Body of pancreas (tissue), 4 donors: ENCODE data around the gene GRIK4. TPM values are rescaled to one million over a fixed set of nuclear protein-coding genes. Genes with fewer than 3 reads are reported as not detected.
A peak's percentile ranks its signal among the peaks of the same experiment; 100 is the strongest.

Experiments
- ATAC-seq: fragments of 150-250 bp; one replicate; pipeline ENCODE4 v1.9.1; 2016
- DNase-seq, 4 donors: peaks; one replicate each; pipeline ENCODE4 v3.0.0-alpha.2; 2019
- H3K27ac ChIP-seq, 4 donors: fragments of 200-600 bp; sonication (generic); 1 replicate in 3 of 4; 2 replicates in 1 of 4; pipeline versions ENCODE4 v1.5.1 to v1.6.1; 2016 to 2019; ENCODE audit warnings: mild to moderate bottlenecking in 1 of 4, mixed read lengths in 1 of 4, moderate library complexity in 1 of 4
- H3K27me3 ChIP-seq, 2 donors: fragments of 200-600 bp; sonication (generic); one replicate each; pipeline ENCODE4 v1.6.0; 2016; ENCODE audit warnings: mild to moderate bottlenecking in 1 of 2
- H3K36me3 ChIP-seq, 2 donors: fragments of 200-600 bp; sonication (generic); replicated peaks in 1 of 2; 2 replicates each; pipeline ENCODE4 v1.5.1; 2016; ENCODE audit warnings: low read depth in 2 of 2; ENCODE audit not compliant: insufficient read depth in 1 of 2
- H3K4me1 ChIP-seq: fragments of 200-600 bp; sonication (generic); one replicate; pipeline ENCODE4 v1.6.0; 2016
- H3K4me3 ChIP-seq, 2 donors: fragments of 200-600 bp; sonication (generic); 1 replicate in 1 of 2; 2 replicates in 1 of 2; pipeline ENCODE4 v1.5.1; 2016 to 2019
- H3K9me3 ChIP-seq, 3 donors: fragments of 200-600 bp; sonication (generic); 1 replicate in 2 of 3; 2 replicates in 1 of 3; pipeline ENCODE4 v1.5.1; 2016
- POLR2A ChIP-seq, 3 donors: fragments of 450-650 bp; IDR thresholded peaks; one replicate each; pipeline ENCODE4 v1.6.1; 2016; ENCODE audit warnings: antibody characterized with exemption in 3 of 3, mild to moderate bottlenecking in 2 of 3
- WGBS, 2 donors: methylation state at CpG; one replicate each; pipeline ENCODE4 v1.1.5; 2017; 5-methylcytosine and 5-hydroxymethylcytosine counted together
- intact Hi-C: fragments of 100-400 bp; cut with DNase I; formaldehyde crosslinking; loops from one replicate; pipeline ENCODE4 v1.15.1; 2023
- total RNA-seq, 2 donors: library from RNA; depleted of rRNA; stranded (reverse); fragments of >200 nt; gene quantifications; one replicate each; pipeline ENCODE4 v1.1.0, GENCODE V29; 2016
- TF ChIP-seq, protein P1 (sequence below), 7 experiments: fragments of 450-650 bp in 4 of 7; fragments of 200-600 bp in 3 of 7; sonication (generic) in 3 of 7; IDR thresholded peaks; one replicate each; pipeline ENCODE4 v1.5.1; 2016 to 2019; ENCODE audit warnings: antibody characterized with exemption in 7 of 7

Gene GRIK4
- total RNA-seq, 2 donors from 2014 or later, result not detected

DNA sequence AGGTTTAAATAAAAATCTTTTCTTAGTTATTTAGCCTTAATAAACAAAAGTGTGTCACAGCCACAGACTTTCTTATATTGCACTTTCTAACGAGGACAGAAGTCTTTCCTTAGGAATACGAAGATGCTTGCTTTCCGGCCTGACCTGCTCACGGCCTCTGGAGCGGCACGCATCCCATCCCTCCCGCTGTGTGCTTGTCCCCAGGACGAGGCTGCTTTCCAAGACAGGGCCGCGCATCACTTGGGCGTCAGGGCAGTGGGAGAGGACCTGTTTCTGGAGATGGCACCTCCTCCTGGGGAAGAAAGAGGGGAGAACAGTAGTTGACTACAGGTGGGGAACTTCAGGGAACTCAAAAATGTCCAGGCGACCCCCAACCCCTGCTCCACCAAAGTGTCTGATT is 26.4 kb downstream of the GRIK4 start:
- H3K27ac ChIP-seq, result no peak overlapping the region
- H3K27me3 ChIP-seq, result no peaks in the 10 kb centered on the region
- intact Hi-C loops, result no loop called here
- no peaks in the 10 kb centered on the region for H3K9me3 ChIP-seq
- no peak for TF ChIP-seq POLR2A (IDR thresholded peaks at IDR 0.05)
- TF ChIP-seq, protein P1, sequence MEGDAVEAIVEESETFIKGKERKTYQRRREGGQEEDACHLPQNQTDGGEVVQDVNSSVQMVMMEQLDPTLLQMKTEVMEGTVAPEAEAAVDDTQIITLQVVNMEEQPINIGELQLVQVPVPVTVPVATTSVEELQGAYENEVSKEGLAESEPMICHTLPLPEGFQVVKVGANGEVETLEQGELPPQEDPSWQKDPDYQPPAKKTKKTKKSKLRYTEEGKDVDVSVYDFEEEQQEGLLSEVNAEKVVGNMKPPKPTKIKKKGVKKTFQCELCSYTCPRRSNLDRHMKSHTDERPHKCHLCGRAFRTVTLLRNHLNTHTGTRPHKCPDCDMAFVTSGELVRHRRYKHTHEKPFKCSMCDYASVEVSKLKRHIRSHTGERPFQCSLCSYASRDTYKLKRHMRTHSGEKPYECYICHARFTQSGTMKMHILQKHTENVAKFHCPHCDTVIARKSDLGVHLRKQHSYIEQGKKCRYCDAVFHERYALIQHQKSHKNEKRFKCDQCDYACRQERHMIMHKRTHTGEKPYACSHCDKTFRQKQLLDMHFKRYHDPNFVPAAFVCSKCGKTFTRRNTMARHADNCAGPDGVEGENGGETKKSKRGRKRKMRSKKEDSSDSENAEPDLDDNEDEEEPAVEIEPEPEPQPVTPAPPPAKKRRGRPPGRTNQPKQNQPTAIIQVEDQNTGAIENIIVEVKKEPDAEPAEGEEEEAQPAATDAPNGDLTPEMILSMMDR (IDR thresholded peaks at IDR 0.05), result no peak
- 86 to 91% methylated on average over 12 of the region's 12 CpGs for WGBS, 2 donors
- DNase-seq (no peak), ATAC-seq (no peak)
- H3K36me3 ChIP-seq, result no peaks in the 10 kb centered on the region
- H3K4me3 ChIP-seq, result no peak overlapping the region
- H3K4me1 ChIP-seq, result no peaks in the 10 kb centered on the region

- 76 to 85% methylated on average over 2 of the region's 2 CpGs for WGBS, 2 donors
- TF ChIP-seq POLR2A (IDR thresholded peaks at IDR 0.05), result no peak
- TF ChIP-seq, protein P1 (IDR thresholded peaks at IDR 0.05), result no peak
- H3K4me3 ChIP-seq, result no peak overlapping the region
- intact Hi-C loops, result no loop called here
- no peaks in the 10 kb centered on the region for H3K9me3 ChIP-seq
- no peak overlapping the region for H3K27ac ChIP-seq
- H3K36me3 ChIP-seq, result no peaks in the 10 kb centered on the region
- DNase-seq (no peak), ATAC-seq (no peak)
- no peaks in the 10 kb centered on the region for H3K4me1 ChIP-seq
- H3K27me3 ChIP-seq, result no peaks in the 10 kb centered on the region
Observed at GRCh38 chr11:120538707-120539106, 27.2 kb downstream of the GRIK4 start.

GRCh38 chr11:120539667-120540369 is 28.3 kb downstream of the GRIK4 start:
- no peaks in the 10 kb centered on the region for H3K36me3 ChIP-seq
- DNase-seq (peak in 3 of 4 donors; percentile 24 to 33 (median 26)), ATAC-seq (no peak)
- no peak overlapping the region for H3K27ac ChIP-seq
- 78 to 81% methylated on average over 9 of the region's 9 CpGs for WGBS, 2 donors
- intact Hi-C loops, result no loop called here
- H3K27me3 ChIP-seq, result no peaks in the 10 kb centered on the region
- H3K9me3 ChIP-seq, result no peaks in the 10 kb centered on the region
- H3K4me3 ChIP-seq, result no peak overlapping the region
- TF ChIP-seq POLR2A (IDR thresholded peaks at IDR 0.05), result no peak
- H3K4me1 ChIP-seq, result no peaks in the 10 kb centered on the region

DNA sequence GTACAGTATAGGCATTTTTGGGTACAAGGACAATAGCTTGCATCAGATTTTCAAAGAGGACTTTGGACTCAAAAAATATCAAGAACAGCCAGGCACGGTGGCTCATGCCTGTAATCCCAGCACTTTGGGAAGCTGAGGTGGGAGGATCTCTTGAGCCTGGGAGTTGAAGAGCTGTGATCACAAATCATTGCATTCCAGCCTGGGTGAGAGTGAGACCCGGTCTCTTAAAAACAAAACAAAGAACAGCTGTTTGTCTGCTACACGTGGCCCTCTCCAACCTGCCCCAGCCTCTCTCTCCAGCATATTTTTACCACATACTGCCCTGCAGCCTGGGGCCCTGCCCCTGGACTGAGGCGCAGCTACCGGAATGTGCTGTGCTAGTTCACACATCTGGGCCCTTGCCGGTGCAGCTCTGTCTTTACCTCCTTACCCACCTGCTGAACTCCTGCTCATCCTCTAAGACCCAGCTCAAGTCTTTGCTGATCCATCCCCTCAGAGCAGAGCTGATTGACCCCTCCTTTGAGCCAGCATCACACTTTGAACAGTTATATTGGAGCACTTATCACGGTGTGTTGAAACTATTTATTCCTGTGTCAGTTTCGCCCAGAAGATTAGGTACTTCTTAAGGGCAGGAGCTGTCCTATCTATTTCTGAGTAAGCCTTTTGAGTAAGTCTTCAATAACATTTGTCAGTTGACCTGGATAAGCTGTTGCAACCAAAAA is 29.4 kb downstream of the GRIK4 start:
- TF ChIP-seq, protein P1 (IDR thresholded peaks at IDR 0.05), result no peak
- TF ChIP-seq POLR2A (IDR thresholded peaks at IDR 0.05), result no peak
- no peak overlapping the region for H3K4me3 ChIP-seq
- no peaks in the 10 kb centered on the region for H3K4me1 ChIP-seq
- DNase-seq (no peak), ATAC-seq (no peak)
- 55 to 66% methylated on average over 8 of the region's 8 CpGs for WGBS, 2 donors
- no peaks in the 10 kb centered on the region for H3K9me3 ChIP-seq
- no peaks in the 10 kb centered on the region for H3K27me3 ChIP-seq
- intact Hi-C loops, result no loop called here
- H3K27ac ChIP-seq, result no peak overlapping the region
- no peaks in the 10 kb centered on the region for H3K36me3 ChIP-seq

GRCh38 chr11:120543521-120544215 is 32.1 kb downstream of the GRIK4 start:
- Histone ChIP-seq H3K27ac (no peak overlapping the region), H3K4me3 (no peak overlapping the region), H3K27me3 (no peaks in the 10 kb centered on the region), H3K4me1 (peaks cover 24% of the 10 kb centered on the region), H3K36me3 (no peaks in the 10 kb centered on the region), H3K9me3 (no peaks in the 10 kb centered on the region)
- TF ChIP-seq, protein P1 (IDR thresholded peaks at IDR 0.05), result no peak
- no peak for TF ChIP-seq POLR2A (IDR thresholded peaks at IDR 0.05)
- DNase-seq (no peak), ATAC-seq (no peak)
- intact Hi-C loops, result no loop called here
- WGBS, 2 donors, result 83 to 89% methylated on average over 6 of the region's 6 CpGs
